Measurements from ENCODE around the gene FAAP100.

The FAAP100 gene

GRCh38 chr17:81573794-81574642 lies 21.9 kb upstream of the FAAP100 start:
- H3K36me3 ChIP-seq (ENCODE audit: control insufficient read depth, insufficient read depth, low read length) = peaks cover 22% of the 10 kb centered on the region
- H3K9ac ChIP-seq (ENCODE audit: low read length) = no peak overlapping the region
- H3K4me1 ChIP-seq (ENCODE audit: control insufficient read depth, insufficient read depth, low read length) = peaks cover 25% of the 10 kb centered on the region
- H3K27me3 ChIP-seq (ENCODE audit: control insufficient read depth, insufficient read depth, low read length) = no peaks in the 10 kb centered on the region
- H3K4me3 ChIP-seq (ENCODE audit: low read length) = no peak overlapping the region
- no peaks in the 10 kb centered on the region for H3K9me3 ChIP-seq (ENCODE audit: control insufficient read depth, low read length)

GRCh38 chr17:81572563-81573168 lies 20.5 kb upstream of the FAAP100 start:
- Histone ChIP-seq H3K4me3 (ENCODE audit: low read length) (no peak overlapping the region), H3K4me1 (ENCODE audit: control insufficient read depth, insufficient read depth, low read length) (peaks cover 29% of the 10 kb centered on the region), H3K36me3 (ENCODE audit: control insufficient read depth, insufficient read depth, low read length) (peaks cover 27% of the 10 kb centered on the region), H3K27me3 (ENCODE audit: control insufficient read depth, insufficient read depth, low read length) (no peaks in the 10 kb centered on the region), H3K9ac (ENCODE audit: low read length) (no peak overlapping the region), H3K9me3 (ENCODE audit: control insufficient read depth, low read length) (no peaks in the 10 kb centered on the region)

GRCh38 chr17:81570964-81571363 lies 18.8 kb upstream of the FAAP100 start:
- H3K9ac ChIP-seq (ENCODE audit: low read length) = no peak overlapping the region
- no peak overlapping the region for H3K4me3 ChIP-seq (ENCODE audit: low read length)
- peaks cover 28% of the 10 kb centered on the region for H3K4me1 ChIP-seq (ENCODE audit: control insufficient read depth, insufficient read depth, low read length)
- no peaks in the 10 kb centered on the region for H3K27me3 ChIP-seq (ENCODE audit: control insufficient read depth, insufficient read depth, low read length)
- H3K36me3 ChIP-seq (ENCODE audit: control insufficient read depth, insufficient read depth, low read length) = peaks cover 27% of the 10 kb centered on the region
- H3K9me3 ChIP-seq (ENCODE audit: control insufficient read depth, low read length) = no peaks in the 10 kb centered on the region

GRCh38 chr17:81569986-81570514 lies 17.9 kb upstream of the FAAP100 start:
- Histone ChIP-seq H3K27me3 (ENCODE audit: control insufficient read depth, insufficient read depth, low read length) (no peaks in the 10 kb centered on the region), H3K4me1 (ENCODE audit: control insufficient read depth, insufficient read depth, low read length) (peaks cover 24% of the 10 kb centered on the region), H3K9me3 (ENCODE audit: control insufficient read depth, low read length) (no peaks in the 10 kb centered on the region), H3K4me3 (ENCODE audit: low read length) (no peak overlapping the region), H3K36me3 (ENCODE audit: control insufficient read depth, insufficient read depth, low read length) (peaks cover 30% of the 10 kb centered on the region), H3K9ac (ENCODE audit: low read length) (no peak overlapping the region)

GRCh38 chr17:81568416-81568815 lies 16.3 kb upstream of the FAAP100 start:
- peaks cover 33% of the 10 kb centered on the region for H3K36me3 ChIP-seq (ENCODE audit: control insufficient read depth, insufficient read depth, low read length)
- no peak overlapping the region for H3K9ac ChIP-seq (ENCODE audit: low read length)
- no peak overlapping the region for H3K4me3 ChIP-seq (ENCODE audit: low read length)

GRCh38 chr17:81567191-81567590 lies 15.0 kb upstream of the FAAP100 start:
- H3K27me3 ChIP-seq (ENCODE audit: control insufficient read depth, insufficient read depth, low read length) = no peaks in the 10 kb centered on the region
- peaks cover 33% of the 10 kb centered on the region for H3K36me3 ChIP-seq (ENCODE audit: control insufficient read depth, insufficient read depth, low read length)
- H3K9ac ChIP-seq (ENCODE audit: low read length) = no peak overlapping the region
- no peaks in the 10 kb centered on the region for H3K9me3 ChIP-seq (ENCODE audit: control insufficient read depth, low read length)
- H3K4me1 ChIP-seq (ENCODE audit: control insufficient read depth, insufficient read depth, low read length) = peaks cover 24% of the 10 kb centered on the region
- H3K4me3 ChIP-seq (ENCODE audit: low read length) = no peak overlapping the region

More at GRCh38 chr17:81568416-81568815, 16.3 kb upstream of the FAAP100 start:
- H3K9me3 ChIP-seq (ENCODE audit: control insufficient read depth, low read length) = no peaks in the 10 kb centered on the region
- no peaks in the 10 kb centered on the region for H3K27me3 ChIP-seq (ENCODE audit: control insufficient read depth, insufficient read depth, low read length)
- peaks cover 24% of the 10 kb centered on the region for H3K4me1 ChIP-seq (ENCODE audit: control insufficient read depth, insufficient read depth, low read length)

- Histone ChIP-seq H3K9me3 (ENCODE audit: control insufficient read depth, low read length) (no peaks in the 10 kb centered on the region), H3K36me3 (ENCODE audit: control insufficient read depth, insufficient read depth, low read length) (peaks cover 31% of the 10 kb centered on the region), H3K4me3 (ENCODE audit: low read length) (no peak overlapping the region), H3K9ac (ENCODE audit: low read length) (peak overlapping the region; percentile 6), H3K27me3 (ENCODE audit: control insufficient read depth, insufficient read depth, low read length) (no peaks in the 10 kb centered on the region), H3K4me1 (ENCODE audit: control insufficient read depth, insufficient read depth, low read length) (peaks cover 24% of the 10 kb centered on the region)
Measured at GRCh38 chr17:81566461-81567126, 14.4 kb upstream of the FAAP100 start.

- H3K36me3 ChIP-seq (ENCODE audit: control insufficient read depth, insufficient read depth, low read length) = peaks cover 20% of the 10 kb centered on the region
- no peak overlapping the region for H3K4me3 ChIP-seq (ENCODE audit: low read length)
- no peaks in the 10 kb centered on the region for H3K27me3 ChIP-seq (ENCODE audit: control insufficient read depth, insufficient read depth, low read length)
- peaks cover 24% of the 10 kb centered on the region for H3K4me1 ChIP-seq (ENCODE audit: control insufficient read depth, insufficient read depth, low read length)
- no peaks in the 10 kb centered on the region for H3K9me3 ChIP-seq (ENCODE audit: control insufficient read depth, low read length)
- H3K9ac ChIP-seq (ENCODE audit: low read length) = no peak overlapping the region
Measured at GRCh38 chr17:81565231-81565630, 13.1 kb upstream of the FAAP100 start.

GRCh38 chr17:81564778-81565177 lies 12.6 kb upstream of the FAAP100 start:
- H3K36me3 ChIP-seq (ENCODE audit: control insufficient read depth, insufficient read depth, low read length) = peaks cover 18% of the 10 kb centered on the region

GRCh38 chr17:81563861-81564586 lies 11.9 kb upstream of the FAAP100 start:
- H3K27me3 ChIP-seq (ENCODE audit: control insufficient read depth, insufficient read depth, low read length) = no peaks in the 10 kb centered on the region
- H3K4me1 ChIP-seq (ENCODE audit: control insufficient read depth, insufficient read depth, low read length) = peaks cover 24% of the 10 kb centered on the region
- no peaks in the 10 kb centered on the region for H3K9me3 ChIP-seq (ENCODE audit: control insufficient read depth, low read length)
- H3K36me3 ChIP-seq (ENCODE audit: control insufficient read depth, insufficient read depth, low read length) = peaks cover 11% of the 10 kb centered on the region
- no peak overlapping the region for H3K4me3 ChIP-seq (ENCODE audit: low read length)
- H3K9ac ChIP-seq (ENCODE audit: low read length) = no peak overlapping the region

More at GRCh38 chr17:81564778-81565177, 12.6 kb upstream of the FAAP100 start:
- Histone ChIP-seq H3K9ac (ENCODE audit: low read length) (no peak overlapping the region), H3K27me3 (ENCODE audit: control insufficient read depth, insufficient read depth, low read length) (no peaks in the 10 kb centered on the region), H3K9me3 (ENCODE audit: control insufficient read depth, low read length) (no peaks in the 10 kb centered on the region), H3K4me1 (ENCODE audit: control insufficient read depth, insufficient read depth, low read length) (peaks cover 24% of the 10 kb centered on the region), H3K4me3 (ENCODE audit: low read length) (no peak overlapping the region)

- Histone ChIP-seq H3K9me3 (ENCODE audit: control insufficient read depth, low read length) (no peaks in the 10 kb centered on the region), H3K27me3 (ENCODE audit: control insufficient read depth, insufficient read depth, low read length) (no peaks in the 10 kb centered on the region), H3K36me3 (ENCODE audit: control insufficient read depth, insufficient read depth, low read length) (peaks cover 6% of the 10 kb centered on the region), H3K4me1 (ENCODE audit: control insufficient read depth, insufficient read depth, low read length) (peaks cover 17% of the 10 kb centered on the region), H3K4me3 (ENCODE audit: low read length) (no peak overlapping the region), H3K9ac (ENCODE audit: low read length) (no peak overlapping the region)
Measured at GRCh38 chr17:81561494-81561885, 9.3 kb upstream of the FAAP100 start.

Data from mucosa of stomach (tissue), 1 donor.